ENCODE data around the gene TMEM51. TPM values are rescaled to one million over a fixed set of nuclear protein-coding genes. Genes with fewer than 3 reads are reported as not detected.

Gene TMEM51
- total and polyA plus RNA-seq, 8 donors = 18.2 to 42.1 (median 25.6) TPM

DNA sequence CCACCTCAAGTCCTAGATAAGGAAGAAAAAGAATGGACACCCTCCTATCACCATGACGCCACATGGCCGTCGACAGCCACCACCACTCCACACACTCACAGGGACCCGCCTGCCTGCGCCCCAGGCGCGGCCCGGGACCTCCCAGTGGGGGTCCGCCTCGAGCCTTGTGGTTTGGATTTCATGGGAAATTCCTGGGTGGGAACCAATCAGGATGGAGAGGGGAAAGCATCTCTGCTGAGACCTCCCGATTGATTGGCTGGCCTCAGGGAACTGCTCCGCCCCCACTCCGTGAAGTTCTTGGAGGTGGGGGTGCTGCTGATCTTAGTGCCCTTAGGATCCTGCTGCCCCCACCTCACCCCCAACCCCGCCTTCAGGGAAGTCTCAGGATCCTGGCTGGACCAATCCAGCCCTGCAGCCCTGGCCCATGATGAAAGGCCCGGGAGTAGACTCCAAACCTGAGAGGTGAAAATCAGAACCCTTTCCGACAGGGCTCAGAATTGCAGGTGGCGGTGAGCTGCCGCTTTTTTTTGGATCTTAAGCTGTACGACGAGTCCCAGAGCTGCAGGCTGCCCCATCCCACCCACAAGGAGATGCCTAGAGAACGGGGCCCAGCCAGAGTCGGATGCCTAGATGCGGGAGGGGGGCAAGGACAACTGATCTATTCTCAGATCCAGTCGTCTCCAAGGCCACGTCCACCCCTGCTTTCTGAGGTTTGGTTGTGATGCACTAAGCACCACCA, 29.0 kb upstream of the TMEM51 start:
- intact Hi-C loops (cut with DNase I) = loop anchor here in 2 of 3 donors (5.0 to 10.0 kb wide), 2 partner anchors 148 to 180 kb away; no protein-coding TSS in a partner anchor
- H3K27me3 ChIP-seq = no peaks in the 10 kb centered on the region
- DNase-seq (no peak), FAIRE-seq (no peak), ATAC-seq (no peak)
- H3K4me1 ChIP-seq = no peaks in the 10 kb centered on the region
- H3K27ac ChIP-seq = no peak overlapping the region
- H3K36me3 ChIP-seq = no peaks in the 10 kb centered on the region
- H3K4me3 ChIP-seq = no peak overlapping the region
- WGBS, 2 donors = 92 to 94% methylated on average over 25 of the region's 25 CpGs
- no peak for TF ChIP-seq CTCF (IDR thresholded peaks at IDR 0.05)
- no peaks in the 10 kb centered on the region for H3K9me3 ChIP-seq

DNA sequence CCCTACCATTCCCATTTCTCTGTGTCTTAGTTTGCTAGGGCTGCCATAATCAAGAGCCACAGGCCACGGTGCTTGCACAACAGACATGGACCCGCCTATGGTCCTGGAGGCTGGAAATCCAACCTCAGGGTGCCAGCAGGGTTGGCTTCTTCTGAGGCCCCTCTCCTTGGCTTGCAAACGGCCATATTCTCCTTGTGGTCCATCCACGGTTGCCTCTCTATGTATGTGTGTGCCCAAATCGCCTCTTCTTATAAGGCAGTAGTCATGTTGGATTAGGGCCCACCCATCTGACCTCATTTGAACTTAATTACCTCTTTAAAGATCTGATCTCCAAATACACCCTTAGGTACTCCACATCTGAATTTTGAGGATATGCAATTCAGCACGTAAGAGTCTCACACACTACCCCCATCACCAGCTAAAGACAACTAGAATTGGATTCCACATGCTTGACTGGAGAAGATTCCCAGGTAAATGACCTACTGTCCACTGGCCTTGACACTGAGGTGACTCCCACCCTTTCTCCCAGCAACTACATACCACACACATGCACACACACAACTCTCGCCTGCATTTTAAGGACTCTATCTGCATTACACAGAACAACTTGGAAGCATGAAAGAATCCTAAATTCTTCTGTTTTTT, 28.3 kb upstream of the TMEM51 start:
- Histone ChIP-seq H3K4me3 (no peak overlapping the region), H3K27me3 (no peaks in the 10 kb centered on the region), H3K36me3 (no peaks in the 10 kb centered on the region), H3K9me3 (no peaks in the 10 kb centered on the region), H3K4me1 (no peaks in the 10 kb centered on the region), H3K27ac (no peak overlapping the region)
- no peak for FAIRE-seq
- intact Hi-C loops (cut with DNase I) = loop anchor here in 2 of 3 donors (5.0 to 10.0 kb wide), 2 partner anchors 147 to 180 kb away; no protein-coding TSS in a partner anchor
- no peak for DNase-seq
- no peak for ATAC-seq
- no peak for TF ChIP-seq CTCF (IDR thresholded peaks at IDR 0.05)
- WGBS, 2 donors = 89 to 94% methylated on average over 7 of the region's 7 CpGs

DNA sequence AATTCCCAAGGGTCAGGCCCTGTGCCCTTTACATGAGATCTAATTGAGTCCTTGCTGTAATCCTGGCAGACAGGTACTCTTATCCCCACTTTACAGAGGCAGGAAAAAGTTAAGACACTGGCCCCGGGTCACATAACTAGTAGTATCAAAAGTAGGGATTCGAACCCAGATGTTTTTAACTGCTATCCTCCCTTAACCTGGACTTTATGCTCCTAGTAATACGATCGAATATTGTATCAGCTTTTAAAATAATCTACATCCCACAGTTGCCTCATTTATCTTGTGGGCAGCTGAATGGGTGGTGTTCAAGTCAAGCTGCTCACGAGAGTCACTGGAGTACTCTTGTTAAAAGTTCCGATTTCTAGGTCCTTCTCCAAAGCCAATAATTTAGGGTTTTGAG, 25.5 kb upstream of the TMEM51 start:
- no peak overlapping the region for H3K27ac ChIP-seq
- no peak for TF ChIP-seq CTCF (IDR thresholded peaks at IDR 0.05)
- WGBS, 2 donors = 57 to 59% methylated on average over 6 of the region's 6 CpGs
- intact Hi-C loops (cut with DNase I) = loop anchor here in 2 of 3 donors (5.0 to 10.0 kb wide), 2 partner anchors 144 to 177 kb away; no protein-coding TSS in a partner anchor
- H3K4me3 ChIP-seq = no peak overlapping the region
- H3K9me3 ChIP-seq = no peaks in the 10 kb centered on the region
- ATAC-seq (no peak), FAIRE-seq (no peak), DNase-seq (no peak)
- no peaks in the 10 kb centered on the region for H3K27me3 ChIP-seq
- H3K4me1 ChIP-seq = peaks cover 5 to 10% (median 6%) of the 10 kb centered on the region in 3 donors
- H3K36me3 ChIP-seq = no peaks in the 10 kb centered on the region

DNA sequence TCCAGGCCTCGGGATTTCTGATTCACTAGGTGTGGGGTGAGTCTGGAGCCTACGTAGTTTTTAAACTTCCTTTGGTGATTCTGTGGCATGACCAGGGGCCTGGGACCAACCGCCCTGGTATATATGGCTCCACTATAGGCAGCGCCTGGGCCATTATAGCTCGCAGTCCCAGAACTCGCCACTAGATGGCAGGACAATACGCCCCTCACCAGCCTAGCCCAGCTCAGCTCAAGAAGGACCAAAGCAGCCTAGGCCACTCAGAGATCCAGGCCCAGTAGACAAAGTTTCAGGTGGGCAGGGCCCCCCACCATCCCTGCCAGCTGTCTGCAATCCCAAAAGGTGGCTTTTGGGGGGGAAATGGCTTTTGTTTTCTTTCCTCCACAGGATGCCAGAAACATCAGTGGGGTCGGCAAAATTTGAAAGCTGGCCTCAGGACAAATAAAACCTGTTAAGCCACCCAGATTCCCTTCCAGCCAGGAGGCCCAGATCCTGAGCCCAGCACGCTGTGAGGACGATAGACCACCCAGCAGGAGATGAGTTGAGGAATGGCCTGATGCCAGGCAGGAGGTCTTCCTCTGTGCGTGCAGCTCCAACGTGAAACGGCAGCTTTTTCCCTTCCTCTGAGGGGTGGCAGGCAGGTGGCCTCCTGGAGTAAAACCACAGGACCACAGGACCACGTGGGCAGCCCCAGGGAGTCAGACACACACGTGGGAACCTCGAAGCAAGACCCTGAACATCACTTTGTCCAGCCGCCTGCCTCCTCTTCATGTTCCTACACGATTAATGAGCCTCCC, 24.8 kb upstream of the TMEM51 start:
- DNase-seq (peak; percentile 62 to 89 (median 81)), ATAC-seq (peak; percentile 83 to 95 (median 91)), FAIRE-seq (no peak)
- WGBS, 2 donors = 34% methylated on average over 18 of the region's 18 CpGs
- no peaks in the 10 kb centered on the region for H3K27me3 ChIP-seq
- peak overlapping the region in 1 of 4 donors; percentile 39 for H3K27ac ChIP-seq
- intact Hi-C loops (cut with DNase I) = loop anchor here in 2 of 3 donors (5.0 to 10.0 kb wide), 2 partner anchors 144 to 176 kb away; no protein-coding TSS in a partner anchor
- H3K9me3 ChIP-seq = no peaks in the 10 kb centered on the region
- peaks cover 5 to 10% (median 9%) of the 10 kb centered on the region in 3 donors for H3K4me1 ChIP-seq
- H3K36me3 ChIP-seq = no peaks in the 10 kb centered on the region
- no peak overlapping the region for H3K4me3 ChIP-seq
- peak; percentile 81 to 93 (median 84) for TF ChIP-seq CTCF (IDR thresholded peaks at IDR 0.05)
